ENCODE measurements around the gene CREM. TPM values are rescaled to one million over a fixed set of nuclear protein-coding genes. Genes with fewer than 3 reads are reported as not detected.

The CREM gene
- total and polyA plus RNA-seq, 2 of the 4 experiments (the other 2 are of a cell fraction) = 33.2 to 40.5 TPM

DNA sequence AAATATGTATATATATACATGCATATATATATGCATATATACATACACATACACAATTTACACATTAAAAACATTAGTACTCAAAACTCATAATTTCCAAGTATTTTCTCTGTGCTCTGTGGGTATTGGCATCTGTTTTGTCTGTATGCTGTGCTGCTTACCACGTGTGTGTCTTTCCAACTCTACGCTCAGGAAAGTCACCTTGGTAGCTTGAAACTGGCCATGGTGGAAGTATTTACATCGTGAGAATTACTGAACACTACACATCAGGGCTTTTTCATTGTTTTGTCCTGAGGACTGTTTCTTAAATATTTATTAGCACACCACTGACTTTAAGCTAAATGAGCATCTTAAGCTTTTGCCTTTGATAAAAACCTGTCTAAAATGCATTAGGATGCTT lies 79.6 kb downstream of the CREM start:
- H4K20me1 ChIP-seq (ENCODE audit: insufficient read depth, low read length) = no peaks in the 10 kb centered on the region
- H3K9me3 ChIP-seq (ENCODE audit: control insufficient read depth, insufficient read depth, low read length) = no peaks in the 10 kb centered on the region
- peaks cover 7% of the 10 kb centered on the region for H3K36me3 ChIP-seq (ENCODE audit: control insufficient read depth, insufficient read depth, low read length)
- no peak overlapping the region for H4K8ac ChIP-seq (ENCODE audit: low read depth in 2 of 2, low read length in 2 of 2)
- no peak overlapping the region for H3K4ac ChIP-seq (ENCODE audit: low read depth, low read length)
- in situ Hi-C loops (cut with MboI; ENCODE audit: low sequenced_read_pairs) (no loop called here), dilution Hi-C loops (cut with HindIII; ENCODE audit: low sequenced_read_pairs, unreplicated experiment) (no loop called here), intact Hi-C loops (cut with micrococcal nuclease) (no loop called here)
- H4K91ac ChIP-seq (ENCODE audit: insufficient read depth, low read depth, low read length) = no peak overlapping the region
- TF ChIP-seq RCOR1 (IDR thresholded peaks at IDR 0.05; ENCODE audit: insufficient replicate concordance, low read length) (no peak), CEBPB (IDR thresholded peaks at IDR 0.05; ENCODE audit: low read depth, low read length) (no peak)
- H3K27ac ChIP-seq (ENCODE audit: insufficient read depth, low read length) = no peak overlapping the region
- H4K5ac ChIP-seq (ENCODE audit: low read depth, low read length) = no peak overlapping the region
- peaks cover 6% of the 10 kb centered on the region; the same call in 1 of the 2 replicates for H3K9me1 ChIP-seq (ENCODE audit: insufficient read depth, low read length)
- H3K23ac ChIP-seq (ENCODE audit: low read depth, low read length) = no peak overlapping the region
- no peak overlapping the region for H3K4me2 ChIP-seq (ENCODE audit: low read depth, low read length)
- H3K27me3 ChIP-seq (ENCODE audit: control insufficient read depth, insufficient read depth, low read length) = no peaks in the 10 kb centered on the region
- H2AFZ ChIP-seq (replicated peaks; ENCODE audit: low read length, poor library complexity) = no peak overlapping the region
- no peak overlapping the region for H2AK9ac ChIP-seq (replicated peaks; ENCODE audit: low read depth, low read length, poor library complexity)
- no peak overlapping the region for H2BK120ac ChIP-seq (ENCODE audit: low read depth, low read length)
- no peak overlapping the region for H3K18ac ChIP-seq (ENCODE audit: low read depth, low read length)
- no peak for ATAC-seq (ENCODE audit: low read depth)
- H3K14ac ChIP-seq (replicated peaks; ENCODE audit: low read depth, low read length) = no peak overlapping the region
- no peak for DNase-seq
- H3K79me1 ChIP-seq (ENCODE audit: low read depth in 1 of 2, low read length in 2 of 2) = peaks cover 4 to 14% of the 10 kb centered on the region in 2 experiments; a peak in 3 of 4 replicates
- ChIA-PET POLR2A (ENCODE audit: unreplicated experiment) (no interaction called here), CTCF (interaction anchor here (1.0 kb wide), 1 partner anchor 10 kb away, joined by 5 read pairs; no protein-coding TSS in a partner anchor)
- H3K56ac ChIP-seq (ENCODE audit: extremely low read depth, insufficient read depth, low read length) = no peak overlapping the region
- no CpG with 5 or more reads among the region's 3 CpGs for WGBS, 2 experiments (ENCODE audit: extremely low coverage in 2 of 2, insufficient read length in 1 of 2)
- H3K4me3 ChIP-seq (ENCODE audit: insufficient read depth, low read depth, low read length) = no peak overlapping the region
- H3K4me1 ChIP-seq (ENCODE audit: control insufficient read depth, insufficient read depth, low read length) = peaks cover 1% of the 10 kb centered on the region; the same call in 1 of the 2 replicates
- no TSS peak for BruUV-seq (replicated peaks)
- H2BK5ac ChIP-seq (ENCODE audit: low read depth, low read length, poor library complexity, severe bottlenecking) = no peak overlapping the region
- no peak overlapping the region for H3K9ac ChIP-seq (ENCODE audit: low read depth, low read length)
- H2BK15ac ChIP-seq (ENCODE audit: low read depth, low read length) = no peak overlapping the region
- no peak overlapping the region for H2AK5ac ChIP-seq (ENCODE audit: low read depth, low read length)
- no peak overlapping the region for H2BK20ac ChIP-seq (ENCODE audit: low read depth, low read length)

Measured in IMR-90 (cell line).